T1000 (cell line): ENCODE results near the gene LRP1-AS.

Experiments
- DNase-seq: peaks from one replicate; lab custom pipeline; 2025; ENCODE audit warnings: mixed read lengths; lab: John Stamatoyannopoulos, UW

The LRP1-AS gene

DNA sequence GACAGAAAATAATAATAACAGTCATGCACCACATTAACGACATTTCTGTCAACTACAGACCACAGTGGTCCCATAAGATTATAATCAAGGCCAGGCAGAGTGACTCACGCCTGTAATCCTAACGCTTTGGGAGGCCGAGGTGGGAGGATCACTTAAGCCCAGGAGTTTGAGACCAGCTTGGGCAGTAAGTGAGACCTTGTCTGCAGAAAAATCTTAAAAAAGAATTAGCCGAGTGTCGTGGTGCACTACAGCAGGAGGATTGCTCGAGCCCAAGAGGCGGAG, 49.9 kb downstream of the LRP1-AS start:
- no peak for DNase-seq

GRCh38 chr12:57096748-57097553, 50.5 kb downstream of the LRP1-AS start:
- no peak for DNase-seq

DNA sequence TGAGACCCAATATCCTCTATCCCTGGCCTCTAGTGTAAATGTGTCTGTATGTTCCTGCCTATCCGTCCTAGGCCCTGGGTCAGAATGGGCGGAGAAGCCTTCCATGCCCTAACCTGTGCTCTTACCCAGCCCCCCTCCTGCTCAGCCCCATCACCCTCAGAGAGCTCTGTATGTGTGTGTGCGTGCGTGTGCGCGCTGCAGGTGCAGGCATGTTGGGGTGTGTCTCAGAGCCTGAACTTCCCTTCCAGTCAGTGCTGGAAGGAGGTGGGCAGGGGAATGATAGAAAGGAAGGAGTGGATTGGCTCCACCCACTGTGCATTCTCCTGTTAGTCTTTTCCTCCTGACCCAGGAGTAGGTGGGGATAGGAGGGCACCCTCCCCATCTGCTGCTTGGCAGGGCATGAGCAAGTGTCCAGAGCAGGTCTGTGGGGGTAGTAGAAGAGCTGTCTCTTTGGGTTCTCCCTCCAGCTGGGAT, 51.3 kb downstream of the LRP1-AS start:
- DNase-seq: no peak

- DNase-seq: no peak
These were observed 52.0 kb downstream of the LRP1-AS start for GRCh38 chr12:57095440-57095839.
